Activated B cell treated with CpG ODN at 0.5 μM for 24 hours (primary cell): Measurements from ENCODE around the gene MDN1. TPM values are rescaled to one million over a fixed set of nuclear protein-coding genes. Genes with fewer than 3 reads are reported as not detected.

ENCODE experiments used
- ATAC-seq: fragments of 200-7000 bp; cut with Tn5 transposase; one replicate; pipeline ENCODE4 v1.10.0; 2021; ENCODE audit warnings: low read depth, mild to moderate bottlenecking, moderate library complexity
- CTCF ChIA-PET: fragments of 350-600 bp; sonication (Branson Sonifier 250); formaldehyde crosslinking; loops from one replicate; lab custom pipeline; 2021; ENCODE audit warnings: antibody characterized with exemption; lab: Charles Lee
- POLR2A ChIA-PET: fragments of 350-600 bp; sonication (Branson Sonifier 250); formaldehyde crosslinking; loops from one replicate; lab custom pipeline; 2021; ENCODE audit warnings: antibody characterized with exemption; lab: Charles Lee
- DNase-seq: peaks from one replicate; pipeline ENCODE4 v3.0.0; 2022
- H3K27ac Mint-ChIP-seq: one replicate; pipeline ENCODE4 v1.8.0; 2020; ENCODE audit warnings: mixed read lengths
- H3K27me3 Mint-ChIP-seq: one replicate; pipeline ENCODE4 v1.8.0; 2021; ENCODE audit warnings: mixed read lengths
- H3K36me3 Mint-ChIP-seq: one replicate; pipeline ENCODE4 v1.8.0; 2021; ENCODE audit warnings: low read depth, mixed read lengths
- H3K4me1 Mint-ChIP-seq: one replicate; pipeline ENCODE4 v1.8.0; 2021; ENCODE audit warnings: mixed read lengths
- H3K4me3 Mint-ChIP-seq: one replicate; pipeline ENCODE4 v1.8.0; 2020; ENCODE audit warnings: mild to moderate bottlenecking, mixed read lengths
- H3K9me3 Mint-ChIP-seq: one replicate; pipeline ENCODE4 v1.8.0; 2020; ENCODE audit warnings: mixed read lengths
- CTCF ChIP-seq: fragments of 200-600 bp; IDR thresholded peaks from one replicate; pipeline ENCODE4 v1.8.0; 2022; ENCODE audit warnings: antibody characterized with exemption, mild to moderate bottlenecking
- intact Hi-C: fragments of 100-400 bp; cut with micrococcal nuclease; formaldehyde crosslinking; loops from one replicate; pipeline ENCODE4 v1.15.1; 2024
- total RNA-seq: library from RNA; stranded (reverse); gene quantifications from 2 replicates; pipeline ENCODE4 v1.2.3, GENCODE V29; 2022

The MDN1 gene
- total RNA-seq, 1 donor from 2014 or later = 65.4 TPM

DNA sequence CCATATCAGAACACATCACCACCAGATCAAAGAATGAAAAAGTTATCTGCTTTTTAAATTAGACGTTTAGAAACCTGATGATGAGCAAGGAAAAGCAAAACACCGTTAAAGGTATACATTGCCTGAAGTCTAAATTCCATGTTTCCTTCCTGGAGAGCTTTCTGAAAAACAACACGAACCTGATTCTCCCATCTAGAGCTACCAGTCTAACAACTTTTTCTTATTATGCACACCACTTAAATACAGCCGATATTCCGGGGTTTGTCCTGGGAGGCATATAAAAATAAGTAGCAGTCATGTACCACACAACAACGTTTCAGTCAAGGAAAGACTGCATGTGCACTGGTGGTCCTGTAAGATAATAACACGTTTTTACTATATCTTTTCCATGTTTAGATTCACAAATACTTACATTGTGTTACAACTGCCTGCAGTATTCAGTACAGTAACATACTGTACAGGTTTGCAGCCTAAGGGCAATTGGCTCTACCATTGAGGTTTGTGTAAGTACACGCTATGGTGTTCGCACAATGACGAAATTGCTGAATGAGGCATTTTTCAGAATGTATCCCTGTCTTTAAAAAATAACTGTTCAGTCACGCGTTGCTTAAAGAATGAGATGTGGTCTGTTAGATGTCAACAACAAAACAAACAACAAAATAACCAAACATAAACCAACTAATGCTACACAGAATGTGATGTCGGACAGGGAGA lies 162.0 kb downstream of the MDN1 start:
- ATAC-seq (no peak), DNase-seq (no peak)
- CTCF ChIA-PET = no interaction called here
- H3K9me3 Mint-ChIP-seq = no peaks in the 10 kb centered on the region
- no peak overlapping the region for H3K4me3 Mint-ChIP-seq
- H3K27me3 Mint-ChIP-seq = no peaks in the 10 kb centered on the region
- H3K4me1 Mint-ChIP-seq = no peaks in the 10 kb centered on the region
- H3K27ac Mint-ChIP-seq = no peak overlapping the region
- POLR2A ChIA-PET = no interaction called here
- intact Hi-C loops = no loop called here
- peaks cover 81% of the 10 kb centered on the region for H3K36me3 Mint-ChIP-seq
- TF ChIP-seq CTCF = no peak

DNA sequence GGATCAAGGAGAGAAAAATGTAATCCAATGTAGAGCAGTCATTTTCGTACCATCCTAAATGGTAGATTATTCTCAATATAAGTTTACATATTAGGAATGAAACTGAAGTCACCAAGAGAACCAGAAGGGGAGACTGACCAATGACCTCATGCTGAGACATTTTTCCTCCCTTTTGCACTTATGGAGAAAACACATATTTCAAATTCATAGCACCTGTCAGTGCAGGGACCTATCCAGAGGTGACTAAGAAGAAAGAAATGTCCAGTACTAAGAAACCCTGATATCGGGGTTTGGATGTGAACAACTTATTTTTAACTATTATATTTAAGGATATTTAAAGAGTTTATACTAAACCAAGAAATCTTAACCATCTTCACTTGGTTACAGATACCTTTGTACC lies 164.5 kb downstream of the MDN1 start:
- TF ChIP-seq CTCF = no peak
- H3K4me3 Mint-ChIP-seq = no peak overlapping the region
- no peaks in the 10 kb centered on the region for H3K27me3 Mint-ChIP-seq
- H3K27ac Mint-ChIP-seq = no peak overlapping the region
- no peaks in the 10 kb centered on the region for H3K4me1 Mint-ChIP-seq
- no peaks in the 10 kb centered on the region for H3K9me3 Mint-ChIP-seq
- ATAC-seq = no peak
- DNase-seq = no peak
- ChIA-PET POLR2A (no interaction called here), CTCF (interaction anchor here (0.6 kb wide), 1 partner anchor 38 kb away, joined by 5 read pairs; no protein-coding TSS in a partner anchor)
- intact Hi-C loops = no loop called here
- H3K36me3 Mint-ChIP-seq = peaks cover 84% of the 10 kb centered on the region

DNA sequence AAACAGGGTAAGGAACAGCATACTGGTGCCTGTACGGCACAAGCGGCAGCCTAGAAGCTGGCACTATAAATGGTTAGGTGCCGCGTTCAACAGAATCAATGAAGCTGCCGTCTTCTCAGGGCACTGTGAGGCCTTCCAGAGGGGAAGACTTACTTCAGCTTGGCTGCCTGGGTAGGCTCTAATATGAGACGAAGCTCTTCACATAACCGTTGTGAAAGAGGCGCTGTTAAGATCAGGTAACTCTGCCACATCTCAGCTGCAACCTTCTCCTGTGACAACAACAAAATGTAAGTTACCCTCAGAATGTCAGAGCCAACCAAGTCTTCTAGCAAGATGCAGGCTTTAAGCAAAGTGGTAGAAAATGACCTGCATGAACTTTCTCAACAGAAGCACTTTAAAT lies 169.0 kb downstream of the MDN1 start:
- Mint-ChIP-seq H3K27me3 (no peaks in the 10 kb centered on the region), H3K36me3 (peaks cover 76% of the 10 kb centered on the region), H3K4me1 (no peaks in the 10 kb centered on the region), H3K4me3 (no peak overlapping the region), H3K27ac (no peak overlapping the region), H3K9me3 (no peaks in the 10 kb centered on the region)
- DNase-seq (no peak), ATAC-seq (no peak)
- CTCF ChIA-PET = no interaction called here
- POLR2A ChIA-PET = interaction anchor here (0.7 to 1.3 kb wide), 2 partner anchors 11 to 333 kb away, joined by 3 to 4 read pairs; no protein-coding TSS in a partner anchor
- intact Hi-C loops = no loop called here
- TF ChIP-seq CTCF = no peak

- intact Hi-C loops = no loop called here
- ChIA-PET POLR2A (interaction anchor here (1.3 kb wide), 1 partner anchor 11 kb away, joined by 3 read pairs; no protein-coding TSS in a partner anchor), CTCF (no interaction called here)
Observed at GRCh38 chr6:89649682-89650081, 169.9 kb downstream of the MDN1 start.

More at GRCh38 chr6:89649682-89650081, 169.9 kb downstream of the MDN1 start:
- no peak for ATAC-seq
- peaks cover 79% of the 10 kb centered on the region for H3K36me3 Mint-ChIP-seq
- H3K27me3 Mint-ChIP-seq = no peaks in the 10 kb centered on the region
- no peak for DNase-seq
- no peaks in the 10 kb centered on the region for H3K9me3 Mint-ChIP-seq
- H3K4me1 Mint-ChIP-seq = no peaks in the 10 kb centered on the region
- no peak overlapping the region for H3K27ac Mint-ChIP-seq
- no peak overlapping the region for H3K4me3 Mint-ChIP-seq
- no peak for TF ChIP-seq CTCF
